ENCODE data around the gene QRICH2. TPM values are rescaled to one million over a fixed set of nuclear protein-coding genes. Genes with fewer than 3 reads are reported as not detected.
A peak's percentile ranks its signal among the peaks of the same experiment; 100 is the strongest.
"Not testable (repeated sequence)": the region's sequence is repeated elsewhere in the genome, so short reads cannot be mapped to it uniquely, and the experiment has no call there.

The QRICH2 gene
- total and polyA plus RNA-seq, 5 donors, result 1.9 to 2.5 (median 2.1) TPM

DNA sequence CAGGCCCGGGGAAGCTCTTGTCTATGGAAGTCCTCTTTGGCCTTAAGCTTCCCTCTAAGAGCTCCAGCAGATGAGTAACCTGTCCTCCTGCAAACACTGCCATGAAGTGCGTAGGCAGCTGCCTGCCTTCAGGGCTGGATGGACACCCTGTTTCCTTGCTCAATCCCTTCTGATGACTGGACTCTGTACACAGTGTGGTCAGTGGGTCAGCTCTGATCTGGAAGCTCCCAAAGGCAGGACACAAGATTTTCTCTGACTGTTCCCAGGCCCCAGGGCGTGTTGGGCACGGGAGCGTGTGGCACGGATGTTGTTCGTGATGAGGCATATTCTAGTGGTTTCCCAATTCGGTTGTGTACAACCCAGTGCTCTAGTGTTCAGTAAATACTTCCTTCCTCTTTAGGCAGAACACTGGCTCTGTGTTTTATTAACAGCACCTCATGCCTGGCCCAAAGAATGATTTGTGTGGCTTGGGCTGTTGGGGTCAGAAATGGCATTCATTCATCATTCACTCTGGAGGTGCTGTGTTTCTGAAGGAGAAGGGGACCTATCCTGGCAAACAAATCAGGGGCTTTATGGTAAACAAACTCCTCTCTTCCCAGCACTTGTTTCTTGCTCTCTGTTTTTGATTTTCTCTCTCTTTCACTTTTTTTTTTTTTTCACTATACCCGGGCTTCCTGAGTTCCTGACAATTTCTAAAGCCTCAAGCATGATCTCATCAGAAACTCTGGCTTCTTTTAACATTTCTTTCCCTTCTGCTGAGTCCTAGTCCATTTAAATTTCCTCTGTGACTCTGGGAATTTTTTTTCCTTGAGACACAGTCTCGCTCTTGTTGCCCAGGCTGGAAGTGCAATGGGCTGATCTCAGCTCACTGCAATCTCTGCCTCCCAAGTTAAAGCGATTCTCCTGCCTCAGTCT lies 55.8 kb downstream of the QRICH2 start:
- H3K9me3 ChIP-seq (ENCODE audit: control insufficient read depth, low read length), result no peaks in the 10 kb centered on the region
- H3K4me1 ChIP-seq (ENCODE audit: control insufficient read depth, insufficient read depth, low read length), result no peaks in the 10 kb centered on the region
- peak overlapping the region; percentile 28 for H3K27ac ChIP-seq (ENCODE audit: low read length)
- no peak overlapping the region for H3K4me3 ChIP-seq (ENCODE audit: low read length)
- intact Hi-C loops (cut with DNase I), result no loop called here
- no peaks in the 10 kb centered on the region for H3K27me3 ChIP-seq (ENCODE audit: control insufficient read depth, insufficient read depth)
- 50% methylated on average over 11 of the region's 11 CpGs for WGBS
- ATAC-seq (peak; percentile 78 to 85), DNase-seq (peak; percentile 59 to 71 (median 69))

DNA sequence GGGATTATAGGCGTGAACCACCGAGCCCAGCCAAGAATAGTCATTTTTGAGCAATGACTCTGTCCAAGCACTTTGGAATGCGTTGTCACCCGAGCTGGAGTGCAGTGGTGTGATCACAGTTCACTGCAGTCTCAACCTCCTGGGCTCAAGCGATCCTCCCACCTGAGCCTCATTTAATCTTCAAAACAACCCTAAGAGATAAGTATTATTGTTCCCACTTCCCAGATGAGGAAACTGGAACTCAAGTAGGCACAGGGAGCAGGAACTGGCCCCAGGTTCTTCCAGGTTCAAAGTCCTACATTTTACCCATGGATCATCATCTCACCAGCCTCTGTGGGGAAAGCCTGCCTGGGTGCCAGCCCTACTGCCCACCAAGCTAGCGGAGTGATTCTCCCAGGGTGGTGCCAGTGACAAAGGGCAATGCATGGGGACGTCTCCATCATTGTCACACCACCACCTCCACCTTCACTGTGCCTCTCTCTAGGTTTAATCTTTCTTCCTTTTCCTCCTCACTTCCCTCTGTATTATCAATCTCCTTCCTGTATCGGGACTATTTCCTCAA lies 56.5 kb downstream of the QRICH2 start:
- 77% methylated on average over 8 of the region's 8 CpGs for WGBS
- H3K27me3 ChIP-seq (ENCODE audit: control insufficient read depth, insufficient read depth), result no peaks in the 10 kb centered on the region
- H3K4me1 ChIP-seq (ENCODE audit: control insufficient read depth, insufficient read depth, low read length), result no peaks in the 10 kb centered on the region
- ATAC-seq (no peak), DNase-seq (no peak)
- H3K9me3 ChIP-seq (ENCODE audit: control insufficient read depth, low read length), result no peaks in the 10 kb centered on the region
- no peak overlapping the region for H3K4me3 ChIP-seq (ENCODE audit: low read length)
- peak overlapping the region; percentile 28 for H3K27ac ChIP-seq (ENCODE audit: low read length)
- intact Hi-C loops (cut with DNase I), result no loop called here

DNA sequence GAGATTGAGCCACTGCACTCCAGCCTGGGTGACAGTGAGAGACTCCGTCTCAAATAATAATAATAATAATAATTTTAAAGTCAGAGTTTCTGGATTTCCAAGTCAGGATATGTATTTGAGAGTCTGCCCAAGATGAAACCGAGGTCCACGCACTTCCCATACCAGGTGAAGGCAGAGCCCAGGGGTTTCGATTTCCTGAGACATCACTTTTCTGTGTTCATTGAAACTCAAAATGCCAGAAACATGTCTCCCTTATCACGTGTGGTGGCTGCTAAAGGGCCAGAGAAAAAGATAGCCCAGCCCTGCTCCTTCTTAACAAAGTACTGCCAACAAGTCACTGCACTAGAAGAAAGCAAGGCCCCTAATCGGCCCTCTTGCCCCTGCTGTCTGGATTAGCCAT lies 57.9 kb downstream of the QRICH2 start:
- Histone ChIP-seq H3K27me3 (ENCODE audit: control insufficient read depth, insufficient read depth) (no peaks in the 10 kb centered on the region), H3K27ac (ENCODE audit: low read length) (no peak overlapping the region), H3K4me1 (ENCODE audit: control insufficient read depth, insufficient read depth, low read length) (no peaks in the 10 kb centered on the region), H3K4me3 (ENCODE audit: low read length) (no peak overlapping the region), H3K9me3 (ENCODE audit: control insufficient read depth, low read length) (no peaks in the 10 kb centered on the region)
- 81% methylated on average over 6 of the region's 6 CpGs for WGBS
- intact Hi-C loops (cut with DNase I), result no loop called here
- DNase-seq, result no peak
- ATAC-seq, result no peak

DNA sequence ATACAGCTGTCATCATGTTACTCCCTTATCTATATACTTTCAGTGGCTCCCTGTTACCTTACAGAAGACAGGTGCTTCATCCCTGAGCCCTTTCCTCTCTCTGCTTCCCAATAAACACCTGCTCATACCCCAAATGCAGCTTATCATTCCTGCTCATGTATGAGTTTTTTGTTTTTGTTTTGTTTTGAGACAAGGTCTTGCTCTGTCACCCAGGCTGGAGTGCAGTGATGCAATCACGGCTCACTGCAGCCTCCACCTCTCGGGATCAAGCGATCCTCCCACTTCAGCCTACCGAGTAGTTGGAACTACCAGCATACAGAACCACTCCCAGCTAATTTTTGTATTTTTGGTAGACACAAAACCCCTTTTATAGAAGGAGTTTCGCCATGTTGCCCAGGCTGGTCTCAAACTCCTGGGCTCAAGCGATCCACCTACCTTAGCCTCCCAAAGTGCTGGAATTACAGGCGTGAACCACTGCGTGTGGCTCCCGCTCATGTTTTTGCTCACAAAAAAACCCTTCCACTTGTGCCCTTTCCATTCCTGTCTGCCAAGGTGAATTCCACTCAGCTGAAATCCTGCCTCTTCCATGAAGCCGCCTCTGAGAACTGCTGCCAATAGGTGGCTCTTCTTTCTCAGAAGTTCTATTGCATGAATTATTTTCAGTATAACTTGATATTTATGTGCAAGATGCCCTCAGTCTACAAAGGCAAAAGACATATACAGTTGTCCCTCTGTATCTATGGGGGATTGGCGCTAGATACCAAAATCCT lies 59.9 kb downstream of the QRICH2 start:
- Histone ChIP-seq H3K27me3 (ENCODE audit: control insufficient read depth, insufficient read depth) (no peaks in the 10 kb centered on the region), H3K9me3 (ENCODE audit: control insufficient read depth, low read length) (no peaks in the 10 kb centered on the region), H3K4me1 (ENCODE audit: control insufficient read depth, insufficient read depth, low read length) (no peaks in the 10 kb centered on the region), H3K27ac (ENCODE audit: low read length) (no peak overlapping the region), H3K4me3 (ENCODE audit: low read length) (no peak overlapping the region)
- 77% methylated on average over 11 of the region's 11 CpGs for WGBS
- intact Hi-C loops (cut with DNase I), result no loop called here
- DNase-seq (no peak), ATAC-seq (no peak)

DNA sequence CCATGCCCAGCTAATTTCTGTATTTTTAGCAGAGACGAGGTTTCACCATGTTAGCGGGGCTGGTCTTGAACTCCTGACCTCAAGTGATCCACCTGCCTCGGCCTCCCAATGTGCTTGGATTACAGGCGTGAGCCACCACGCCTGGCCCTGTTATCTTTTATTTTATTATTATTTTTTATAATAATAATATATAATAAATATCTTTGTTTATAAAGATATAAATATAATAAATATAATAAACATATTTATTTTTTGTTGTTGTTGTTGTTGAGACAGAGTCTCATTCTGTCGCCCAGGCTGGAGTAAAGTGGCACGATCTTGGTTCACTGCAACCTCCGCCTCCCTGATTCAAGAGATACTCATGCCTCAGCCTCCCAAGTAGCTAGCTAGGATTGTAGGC lies 60.8 kb downstream of the QRICH2 start:
- DNase-seq, result no peak
- no peak overlapping the region for H3K27ac ChIP-seq (ENCODE audit: low read length)
- H3K4me3 ChIP-seq (ENCODE audit: low read length), result no peak overlapping the region
- no peaks in the 10 kb centered on the region for H3K4me1 ChIP-seq (ENCODE audit: control insufficient read depth, insufficient read depth, low read length)
- no peaks in the 10 kb centered on the region for H3K9me3 ChIP-seq (ENCODE audit: control insufficient read depth, low read length)
- no peaks in the 10 kb centered on the region for H3K27me3 ChIP-seq (ENCODE audit: control insufficient read depth, insufficient read depth)
- ATAC-seq, result no peak
- intact Hi-C loops (cut with DNase I), result no loop called here
- 92% methylated on average over 8 of the region's 8 CpGs for WGBS

DNA sequence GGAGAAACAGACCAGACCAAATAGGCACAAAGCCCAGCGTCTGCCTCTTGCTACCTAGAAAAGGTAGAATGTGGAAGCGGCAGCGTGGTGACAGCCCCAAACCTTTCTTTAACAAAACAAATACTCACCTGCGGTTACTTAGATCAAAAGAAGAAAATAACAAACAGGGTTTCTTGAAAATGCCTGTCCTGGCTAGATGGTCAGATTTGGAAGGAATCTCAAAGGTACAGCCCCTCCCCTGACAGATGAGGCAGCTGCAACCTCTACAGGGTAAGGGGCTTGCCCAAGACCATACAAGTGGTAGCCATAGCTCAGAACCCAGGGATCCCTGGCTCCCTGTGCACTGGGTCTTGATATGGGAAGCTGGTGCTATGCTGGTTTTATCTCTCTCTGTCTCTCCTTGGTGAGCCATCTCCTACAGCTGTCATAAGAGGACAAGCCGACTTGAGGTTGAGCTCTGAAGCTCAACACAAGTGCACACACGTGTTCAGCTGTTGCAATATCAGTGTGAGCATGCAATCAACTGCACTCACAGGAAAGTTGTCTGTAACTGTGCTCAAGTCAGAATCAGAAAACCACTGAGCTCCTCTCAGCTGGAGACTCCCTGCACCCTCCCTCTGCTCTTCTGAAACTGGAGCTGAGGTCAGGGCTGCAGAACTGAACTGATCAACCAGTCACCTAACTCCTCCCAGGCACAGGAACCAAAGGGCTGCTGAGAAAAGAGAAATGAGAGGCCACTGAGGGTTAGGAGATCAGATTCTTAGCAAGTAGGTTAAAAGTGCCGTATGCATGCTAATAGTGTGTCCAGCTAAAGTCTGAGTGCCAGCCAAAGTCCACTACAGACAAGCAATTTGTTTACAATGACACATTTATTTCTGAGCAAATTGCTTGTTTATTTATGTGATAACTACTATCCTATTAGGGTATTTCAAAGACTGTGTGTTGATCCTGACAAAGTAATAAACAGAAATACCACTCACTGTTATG lies 61.7 kb downstream of the QRICH2 start:
- intact Hi-C loops (cut with DNase I), result no loop called here
- ATAC-seq (no peak), DNase-seq (no peak)
- Histone ChIP-seq H3K27ac (ENCODE audit: low read length) (no peak overlapping the region), H3K4me3 (ENCODE audit: low read length) (no peak overlapping the region), H3K9me3 (ENCODE audit: control insufficient read depth, low read length) (no peaks in the 10 kb centered on the region), H3K4me1 (ENCODE audit: control insufficient read depth, insufficient read depth, low read length) (no peaks in the 10 kb centered on the region), H3K27me3 (ENCODE audit: control insufficient read depth, insufficient read depth) (no peaks in the 10 kb centered on the region)
- WGBS, result 71% methylated on average over 7 of the region's 7 CpGs

DNA sequence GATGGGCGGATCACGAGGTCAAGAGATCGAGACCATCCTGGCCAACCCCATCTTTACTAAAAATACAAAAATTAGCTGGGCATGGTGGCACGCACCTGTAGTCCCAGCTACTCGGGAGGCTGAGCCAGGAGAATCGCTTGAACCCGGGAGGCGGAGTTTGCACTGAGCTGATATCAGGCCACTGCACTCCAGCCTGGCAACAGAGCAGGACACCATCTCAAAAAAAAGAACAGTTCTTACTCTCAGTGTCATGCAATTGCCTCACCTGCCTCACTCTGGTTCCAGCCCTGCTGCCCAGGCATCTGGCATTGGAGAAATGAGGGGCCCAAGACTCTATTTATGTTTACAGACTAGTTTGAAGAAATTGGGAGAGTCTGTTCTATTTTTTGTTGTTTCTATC lies 63.4 kb downstream of the QRICH2 start:
- H3K9me3 ChIP-seq (ENCODE audit: control insufficient read depth, low read length); H3K4me3 ChIP-seq (ENCODE audit: low read length); DNase-seq; H3K27me3 ChIP-seq (ENCODE audit: control insufficient read depth, insufficient read depth); ATAC-seq; H3K4me1 ChIP-seq (ENCODE audit: control insufficient read depth, insufficient read depth, low read length); intact Hi-C loops (cut with DNase I); H3K27ac ChIP-seq (ENCODE audit: low read length): not testable (repeated sequence)
- WGBS, result 93% methylated on average over 8 of the region's 8 CpGs

DNA sequence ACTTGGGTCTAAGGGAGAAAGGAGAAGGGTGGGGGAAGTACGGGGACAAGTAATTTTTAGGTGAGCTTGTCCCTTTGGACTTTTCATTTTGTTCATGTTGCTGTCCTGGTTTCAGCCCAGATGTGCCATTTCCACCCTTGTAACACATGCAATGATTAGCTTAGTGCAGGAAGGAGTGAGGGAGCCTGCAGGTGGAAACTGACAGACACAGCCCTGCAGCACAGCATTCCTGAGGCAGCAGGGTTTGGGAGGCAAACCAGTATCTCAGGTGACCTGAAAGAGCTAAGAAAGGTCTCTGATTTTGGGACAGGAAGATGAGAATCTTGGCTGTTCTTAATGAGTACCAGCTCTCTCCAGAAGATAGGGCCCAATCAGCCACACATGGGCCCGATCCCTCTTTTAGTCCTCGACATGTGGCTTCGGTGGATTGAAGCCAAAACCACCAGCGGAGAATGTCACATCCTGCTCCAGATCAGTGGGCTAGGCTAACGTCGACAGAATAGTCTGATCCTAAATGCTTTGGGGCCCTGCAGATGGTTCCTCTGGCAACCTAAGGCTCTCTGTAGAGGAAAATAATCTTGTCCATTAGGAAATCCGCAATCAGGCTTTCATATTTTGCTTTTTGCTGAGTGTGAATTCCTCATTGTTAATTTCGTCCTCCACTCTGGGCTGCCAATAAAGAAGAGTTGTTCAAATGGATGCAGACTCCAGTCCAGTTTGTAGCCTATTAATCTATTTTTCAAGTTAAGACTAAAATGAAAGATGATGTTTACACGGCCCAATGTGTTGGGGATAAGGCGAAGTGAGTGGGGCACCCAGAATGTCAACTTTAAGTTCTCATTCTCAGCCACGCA lies 64.0 kb downstream of the QRICH2 start:
- intact Hi-C loops (cut with DNase I), result no loop called here
- no peaks in the 10 kb centered on the region for H3K27me3 ChIP-seq (ENCODE audit: control insufficient read depth, insufficient read depth)
- H3K27ac ChIP-seq (ENCODE audit: low read length), result no peak overlapping the region
- no peak overlapping the region for H3K4me3 ChIP-seq (ENCODE audit: low read length)
- H3K9me3 ChIP-seq (ENCODE audit: control insufficient read depth, low read length), result no peaks in the 10 kb centered on the region
- WGBS, result 65% methylated on average over 12 of the region's 12 CpGs
- DNase-seq (no peak), ATAC-seq (no peak)
- H3K4me1 ChIP-seq (ENCODE audit: control insufficient read depth, insufficient read depth, low read length), result peaks cover 1% of the 10 kb centered on the region

DNA sequence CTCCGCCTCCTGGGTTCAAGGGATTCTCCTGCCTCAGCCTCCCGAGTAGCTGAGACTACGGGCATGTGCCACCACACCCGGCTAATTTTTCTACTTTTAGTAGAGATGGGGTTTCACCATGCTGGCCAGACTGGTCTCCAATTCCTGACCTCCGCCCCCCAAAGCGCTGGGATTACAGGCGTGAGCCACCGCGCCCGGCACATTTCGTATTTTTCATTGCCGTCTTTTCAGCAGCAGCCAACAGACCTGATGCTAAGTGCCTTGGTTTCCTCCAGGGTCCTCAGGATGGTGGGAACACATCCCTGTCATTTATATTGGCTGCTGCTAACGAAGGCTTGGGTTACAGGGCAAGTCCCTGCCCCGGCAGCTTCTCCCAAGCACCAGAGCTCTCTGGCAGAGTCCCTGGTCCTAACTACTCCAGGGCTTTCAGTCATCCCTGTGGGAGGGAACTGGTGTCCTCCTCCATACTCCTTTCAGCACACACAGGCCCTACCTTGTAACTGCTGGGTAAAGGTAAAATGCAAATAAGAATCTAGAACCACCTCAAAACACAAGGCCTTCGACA lies 66.3 kb downstream of the QRICH2 start:
- H3K27ac ChIP-seq (ENCODE audit: low read length), result no peak overlapping the region
- intact Hi-C loops (cut with DNase I), result no loop called here
- H3K9me3 ChIP-seq (ENCODE audit: control insufficient read depth, low read length), result no peaks in the 10 kb centered on the region
- peaks cover 1% of the 10 kb centered on the region for H3K4me1 ChIP-seq (ENCODE audit: control insufficient read depth, insufficient read depth, low read length)
- 95% methylated on average over 15 of the region's 15 CpGs for WGBS
- ATAC-seq (no peak), DNase-seq (no peak)
- no peak overlapping the region for H3K4me3 ChIP-seq (ENCODE audit: low read length)
- no peaks in the 10 kb centered on the region for H3K27me3 ChIP-seq (ENCODE audit: control insufficient read depth, insufficient read depth)
